Heart right ventricle (tissue), 16 donors: Measurements from ENCODE around the gene PSPH. TPM values are rescaled to one million over a fixed set of nuclear protein-coding genes. Genes with fewer than 3 reads are reported as not detected.
"Not testable (repeated sequence)": the region's sequence is repeated elsewhere in the genome, so short reads cannot be mapped to it uniquely, and the experiment has no call there.

Experiments
- ATAC-seq, 8 donors: fragments of 200-7000 bp; cut with Tn5 transposase; one replicate each; pipeline ENCODE4 v1.9.1; 2020; ENCODE audit warnings: mild to moderate bottlenecking in 8 of 8, moderate library complexity in 8 of 8, moderate number of reproducible peaks in 1 of 8
- DNase-seq, 2 donors: peaks; one replicate each; pipeline ENCODE4 v3.0.0-alpha.2; 2020
- H3K27ac ChIP-seq, 10 donors: fragments of 200-600 bp; sonication (generic) in 2 of 10; one replicate each; pipeline versions ENCODE4 v1.5.0 to v1.8.0; 2020 to 2022; ENCODE audit warnings: mild to moderate bottlenecking in 3 of 10
- H3K27me3 ChIP-seq, 7 donors: fragments of 200-600 bp; one replicate each; pipeline ENCODE4 v1.8.0; 2021 to 2022; ENCODE audit warnings: mild to moderate bottlenecking in 2 of 7
- H3K36me3 ChIP-seq, 9 donors: fragments of 200-600 bp; sonication (generic) in 1 of 9; one replicate each; pipeline versions ENCODE4 v1.5.0 to v1.8.0; 2020 to 2022; ENCODE audit warnings: mild to moderate bottlenecking in 2 of 9
- H3K4me1 ChIP-seq, 9 donors: fragments of 200-600 bp; sonication (generic) in 1 of 9; one replicate each; pipeline versions ENCODE4 v1.5.0 to v1.8.0; 2020 to 2022; ENCODE audit warnings: mild to moderate bottlenecking in 4 of 9
- H3K4me3 ChIP-seq, 10 donors: fragments of 200-600 bp; sonication (generic) in 2 of 10; one replicate each; pipeline versions ENCODE4 v1.5.0 to v1.8.0; 2020 to 2022; ENCODE audit warnings: mild to moderate bottlenecking in 7 of 10, moderate library complexity in 2 of 10
- H3K9me3 ChIP-seq, 11 donors: fragments of 200-600 bp in 10 of 11; sonication (generic) in 2 of 11; one replicate each; pipeline versions ENCODE4 v1.5.0 to v1.8.0; 2013 to 2022; ENCODE audit warnings: mild to moderate bottlenecking in 2 of 11, control low read depth in 1 of 11, moderate library complexity in 1 of 11
- CTCF ChIP-seq, 9 donors: fragments of 200-600 bp; sonication (generic) in 2 of 9; IDR thresholded peaks; one replicate each; pipeline versions ENCODE4 v1.5.0 to v1.8.0; 2021 to 2022; ENCODE audit warnings: antibody characterized with exemption in 9 of 9, mild to moderate bottlenecking in 5 of 9, moderate library complexity in 1 of 9
- WGBS, 2 donors: extraction: QIAGEN DNeasy Blood & Tissue Kit; methylation state at CpG; one replicate each; pipeline ENCODE4 v1.1.7; 2013; ENCODE audit warnings: inconsistent platforms in 1 of 2; 5-methylcytosine and 5-hydroxymethylcytosine counted together
- intact Hi-C, 10 donors: fragments of 100-400 bp; cut with DNase I; formaldehyde crosslinking; loops; one replicate each; pipeline versions ENCODE4 v1.11.1 to v1.14.2; 2022
- long read RNA-seq, 3 donors: library from polyadenylated mRNA; unstranded; transcript quantifications; one replicate each; pipeline ENCODE4 v2.0.0, GENCODE V29; 2020 to 2021
- polyA plus RNA-seq, 2 donors: library from polyadenylated mRNA; stranded (reverse); fragments of 200-250 nt; gene quantifications; one replicate each; pipeline ENCODE4 v1.2.3, GENCODE V29; 2013
- total RNA-seq, 10 donors: library from RNA; stranded (reverse); fragmentation: NEBNext Ultra II Directional in 3 of 10; extraction: Animal tissue kit (Norgen Biotek cat#: 25700) in 3 of 10; gene quantifications; one replicate each; pipeline versions ENCODE4 v1.2.1 to v1.2.4, GENCODE V29; 2021 to 2023
- donor health status: Arrhythmogenic right ventricular cardiomyopathy.
- donor health status: ischemic (EF 13 %, LVEDD 7.1; RV severe dilation, severe dysfunction).
- donor health status: healthy with polysubstance abuse.
- donor health status: DM: no; HTN: yes; CAD: no.
- donor health status: DM: no; HTN: no; CAD: no.
- donor health status: ischemic (EF 25% LVEDD 6.9; RV normal size, moderate dysfunction).
- donor health status: ischemic (EF 25% LVEDD 5.7; RV mildly dilated, moderate dysfunction).
- donor health status: healthy.
- donor health status: DM: yes; HTN: yes; CAD: no.
- donor health status: Ischemic cardiomyopathy.
- donor health status: ischemic (EF 35%, LVEDD 5.7; RV mildly dilated, moderate dysfunction).
- donor health status: nonischemic (EF 11% LVEDD 7.7; RV severe dilation, severe dysfunction).
- donor health status: DM: yes; HTN: yes; CAD: no.
- donor health status: PGD.
- donor health status: ischemic (EF 29% LVEDD 5.4; RV normal size, mild dysfunction).
- donor health status: nonischemic (EF 23%, LVEDD 6.1; RV moderate dilation, normal function).

The PSPH gene
- total RNA-seq, result 10 to 100 TPM in 4 of 10 donors, 1 to 10 TPM in 6; 7.5 to 14.7 (median 9.8) TPM
- polyA plus RNA-seq, result 1 to 10 TPM; 5.1 TPM
- long read RNA-seq, donor 1, transcript PSPH-202 (8 exons, 2,178 nt), result major isoform, 10 of 22 reads
- long read RNA-seq, donor 1, partial matches to known transcripts, result 1 of 22 reads
- long read RNA-seq, donor 1, other reads (novel, unspliced or antisense), result 11 of 22 reads
- long read RNA-seq, donor 2, partial matches to known transcripts, result 0 of 18 reads
- long read RNA-seq, donor 2, other reads (novel, unspliced or antisense), result 13 of 18 reads
- long read RNA-seq, donor 3, partial matches to known transcripts, result 1 of 18 reads
- long read RNA-seq, donor 3, other reads (novel, unspliced or antisense), result 13 of 18 reads

GRCh38 chr7:56051339-56052191, at the start of gene PSPH, which contains the start of gene CCT6A:
Gene PSPH, minus strand, starts transcription at chr7:56051444. Its CDS starts 30,232 bp downstream, at chr7:56021212.
Gene CCT6A, plus strand, starts transcription at chr7:56051765. Its CDS starts 84 bp downstream, at chr7:56051849.
- Histone ChIP-seq H3K36me3 (peaks cover 0 to 41% (median 36%) of the 10 kb centered on the region in 9 donors), H3K27ac (peak within 1 kb of the TSS; percentile 77 to 95 (median 91)), H3K9me3 (no peaks in the 10 kb centered on the region), H3K27me3 (no peaks in the 10 kb centered on the region), H3K4me3 (peak within 1 kb of the TSS; percentile 63 to 98 (median 82)), H3K4me1 (peaks cover 6 to 57% (median 28%) of the 10 kb centered on the region in 9 donors)
- 0% methylated on average over 77 to 97 of the region's 97 CpGs for WGBS, 2 donors
- ATAC-seq, result peak; percentile 99 to 100 (median 99)
- intact Hi-C loops, result loop anchor here in 3 of 10 donors (1.0 to 5.0 kb wide), 3 partner anchors 13 to 89 kb away; partner anchors contain the start of genes CHCHD2 (in 1 of the 3), NIPSNAP2 (in 1 of the 3) and SUMF2 (in 1 of the 3)
- TF ChIP-seq CTCF (IDR thresholded peaks at IDR 0.05), result no peak
- peak; percentile 98 for DNase-seq

DNA sequence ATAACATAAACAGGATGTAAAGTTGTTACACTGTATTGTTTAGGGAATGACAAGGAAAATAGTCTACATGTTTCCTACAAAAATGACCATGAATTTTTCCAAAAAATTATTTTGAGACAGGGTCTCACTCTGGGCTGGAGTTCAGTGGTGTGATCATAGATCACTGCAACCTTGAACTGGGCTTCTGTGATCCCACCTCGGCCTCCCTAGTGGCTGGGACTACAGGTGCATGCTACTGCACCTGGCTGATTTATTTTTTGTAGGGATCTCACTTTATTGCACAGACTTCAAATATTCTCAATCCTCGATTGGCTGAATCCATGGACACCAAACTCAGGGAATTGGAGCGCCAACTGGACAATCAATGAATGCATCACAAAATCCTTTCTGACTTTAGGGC, 48.4 kb upstream of the PSPH start:
- no peak for ATAC-seq
- intact Hi-C loops, result no loop called here
- no peaks in the 10 kb centered on the region for H3K9me3 ChIP-seq

DNA sequence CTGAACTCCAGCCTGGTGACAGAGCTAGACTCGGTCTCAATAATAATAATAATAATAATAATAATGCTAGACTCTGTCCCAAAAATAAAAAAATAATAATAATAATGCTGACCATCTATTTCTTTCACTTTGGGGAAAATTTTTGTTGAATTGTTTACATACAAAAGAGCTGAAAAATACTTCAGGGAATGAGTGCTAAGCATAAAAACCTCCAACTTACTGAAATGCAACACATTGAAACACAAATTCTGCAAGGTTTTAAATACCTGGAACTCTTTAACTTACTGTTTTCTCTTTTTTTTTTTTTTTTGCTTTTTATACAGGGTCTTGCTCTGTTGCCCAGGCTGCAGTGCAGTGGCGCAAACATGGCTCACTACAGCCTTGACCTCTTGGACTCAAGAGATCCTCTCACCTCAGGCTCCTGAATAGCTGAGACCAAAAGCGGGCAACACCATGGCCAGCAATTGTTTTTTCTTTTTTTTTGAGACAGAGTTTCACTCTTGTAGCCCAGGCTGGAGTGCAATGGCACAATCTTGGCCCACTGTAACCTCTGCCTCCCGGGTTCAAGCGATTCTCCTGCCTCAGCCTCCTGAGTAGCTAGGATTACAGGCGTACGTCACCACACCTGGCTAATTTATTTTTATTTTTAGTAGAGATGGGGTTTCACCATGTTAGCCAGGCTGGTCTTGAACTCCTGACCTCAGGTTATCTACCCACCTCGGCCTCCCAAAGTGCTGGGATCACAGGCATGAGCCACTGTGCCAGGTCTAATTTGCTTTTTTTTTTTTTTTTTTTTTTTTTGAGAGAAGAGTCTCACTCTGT, 47.2 kb upstream of the PSPH start:
- intact Hi-C loops, ATAC-seq, DNase-seq, H3K27me3 ChIP-seq, H3K4me3 ChIP-seq, H3K9me3 ChIP-seq: not testable (repeated sequence)
- H3K27ac ChIP-seq, result peak overlapping the region in 1 of 10 donors; percentile 9
- 92 to 93% methylated on average over 8 of the region's 8 CpGs for WGBS, 2 donors
- H3K36me3 ChIP-seq, result peaks cover 0 to 53% (median 42%) of the 10 kb centered on the region in 9 donors
- peaks cover 0 to 15% (median 9%) of the 10 kb centered on the region in 9 donors for H3K4me1 ChIP-seq

More for the DNA sequence above, 48.4 kb upstream of the PSPH start:
- DNase-seq, result no peak
- Histone ChIP-seq H3K36me3 (peaks cover 0 to 66% (median 48%) of the 10 kb centered on the region in 9 donors), H3K4me1 (peaks cover 0 to 22% (median 11%) of the 10 kb centered on the region in 9 donors), H3K27ac (no peak overlapping the region), H3K4me3 (no peak overlapping the region), H3K27me3 (no peaks in the 10 kb centered on the region)
- no peak for TF ChIP-seq CTCF (IDR thresholded peaks at IDR 0.05)
- 94 to 95% methylated on average over 3 of the region's 3 CpGs for WGBS, 2 donors

GRCh38 chr7:56097700-56098099, 46.5 kb upstream of the PSPH start:
- intact Hi-C loops, result no loop called here
- H3K36me3 ChIP-seq, result peaks cover 0 to 46% (median 35%) of the 10 kb centered on the region in 9 donors

More at GRCh38 chr7:56097700-56098099, 46.5 kb upstream of the PSPH start:
- H3K4me3 ChIP-seq, result no peak overlapping the region
- no peaks in the 10 kb centered on the region for H3K9me3 ChIP-seq
- H3K27me3 ChIP-seq, result no peaks in the 10 kb centered on the region
- peak overlapping the region in 1 of 10 donors; percentile 9 for H3K27ac ChIP-seq
- H3K4me1 ChIP-seq, result peaks cover 3 to 22% (median 12%) of the 10 kb centered on the region in 9 donors
- DNase-seq (peak in 1 of 2 donors; percentile 29), ATAC-seq (peak in 7 of 8 donors; percentile 10 to 73 (median 44))
- WGBS, 2 donors, result 53 to 56% methylated on average over 5 of the region's 5 CpGs
- TF ChIP-seq CTCF (IDR thresholded peaks at IDR 0.05), result no peak
